ENCODE measurements around the gene FUT3. TPM values are rescaled to one million over a fixed set of nuclear protein-coding genes. Genes with fewer than 3 reads are reported as not detected.

FUT3 gene
- total and polyA plus RNA-seq, 2 of the 8 experiments (the other 6 are each of a cell fraction or from before 2014, with no cell fraction given) = 0.15 to 0.63 TPM

DNA sequence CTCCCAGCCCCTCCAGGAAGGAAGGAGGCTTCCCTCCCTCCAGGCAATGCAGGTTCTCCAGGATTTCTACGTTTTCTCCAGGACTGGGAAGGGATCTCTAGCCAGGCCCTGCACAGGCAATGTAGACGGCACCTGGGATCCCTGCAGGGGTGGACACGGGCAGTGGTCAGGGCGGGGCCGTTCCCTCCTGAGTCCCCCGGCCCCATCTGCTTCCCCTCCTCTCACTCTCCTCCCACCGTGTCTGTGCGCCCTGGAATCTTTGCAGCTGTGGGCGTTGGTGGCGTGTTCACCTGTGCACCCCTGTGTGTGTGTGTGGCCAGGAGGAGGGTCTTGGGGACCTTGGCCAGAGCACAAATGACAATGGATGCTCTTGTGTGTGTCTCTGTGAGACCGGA, 36.4 kb downstream of the FUT3 start:
- Histone ChIP-seq H3K27ac (ENCODE audit: low read depth, low read length) (no peak overlapping the region), H3K79me1 (ENCODE audit: low read depth, low read length) (no peaks in the 10 kb centered on the region), H3K56ac (replicated peaks; ENCODE audit: insufficient read length, low read depth, low read length) (no peak overlapping the region), H4K5ac (ENCODE audit: insufficient read length, low read depth, low read length) (no peak overlapping the region), H3K4me2 (ENCODE audit: insufficient read depth in 1 of 2, low read depth in 2 of 2, low read length in 2 of 2) (no peak overlapping the region), H3K9me3 (ENCODE audit: insufficient read depth in 2 of 2, low read depth in 1 of 2, low read length in 1 of 2) (no peaks in the 10 kb centered on the region), H3K4ac (replicated peaks; ENCODE audit: insufficient read length, low read depth, low read length) (no peak overlapping the region), H2BK120ac (replicated peaks; ENCODE audit: low read depth, low read length) (no peak overlapping the region), H3K18ac (ENCODE audit: extremely low read depth, low read length) (no peak overlapping the region), H3K4me3 (ENCODE audit: extremely low read depth in 1 of 4, insufficient read depth in 2 of 4, low read depth in 3 of 4, low read length in 4 of 4) (no peak overlapping the region), H3K14ac (ENCODE audit: insufficient read length) (no peak overlapping the region), H2BK15ac (ENCODE audit: low read length) (no peak overlapping the region), H2BK12ac (ENCODE audit: low read depth, low read length) (0 out of 2 replicates have a peak overlapping the region, but pooled peaks have one; percentile 17), H3K9ac (replicated peaks in 1 of 4; ENCODE audit: extremely low read depth in 1 of 4, low read depth in 3 of 4, low read length in 3 of 4) (no peak overlapping the region), H4K20me1 (replicated peaks in 1 of 2; ENCODE audit: control insufficient read depth in 1 of 2, insufficient read depth in 2 of 2, low read length in 2 of 2) (peaks cover 0 to 2% of the 10 kb centered on the region in 2 experiments), H3K79me2 (ENCODE audit: control insufficient read depth in 1 of 2, insufficient read depth in 2 of 2, low read length in 2 of 2) (no peaks in the 10 kb centered on the region), H3K23ac (ENCODE audit: insufficient read length) (no peak overlapping the region), H3K23me2 (ENCODE audit: low read depth, low read length) (no peaks in the 10 kb centered on the region), H2AK5ac (ENCODE audit: low read depth, low read length) (peak overlapping the region; percentile 53; the same call in 1 of the 2 replicates), H3K36me3 (ENCODE audit: control insufficient read depth in 2 of 4, insufficient read depth in 4 of 4, low read length in 3 of 4) (no peaks in the 10 kb centered on the region), H2BK5ac (ENCODE audit: low read depth, low read length) (no peak overlapping the region), H2BK20ac (ENCODE audit: low read length) (no peak overlapping the region), H4K8ac (ENCODE audit: extremely low read depth, insufficient read depth, low read length) (no peak overlapping the region; the same call in 1 of the 2 replicates), H3K27me3 (replicated peaks in 1 of 4; ENCODE audit: control insufficient read depth in 3 of 4, extremely low read depth in 1 of 4, insufficient read depth in 3 of 4, low read length in 3 of 4) (no peaks in the 10 kb centered on the region), H4K91ac (replicated peaks; ENCODE audit: insufficient read length, low read length) (no peak overlapping the region), H3K4me1 (replicated peaks in 1 of 4; ENCODE audit: control insufficient read depth in 3 of 4, insufficient read depth in 4 of 4, low read length in 3 of 4) (no peaks in the 10 kb centered on the region), H2AFZ (ENCODE audit: low read length) (no peak overlapping the region)
- FAIRE-seq (no peak), DNase-seq (ENCODE audit: low read depth in 1 of 2, low spot score in 2 of 2) (no peak)
- POLR2A ChIA-PET (ENCODE audit: partially characterized antibody) = interaction anchor here (1.0 to 2.0 kb wide), 2 partner anchors 13 to 78 kb away, joined by 3 to 12 read pairs; no protein-coding TSS in a partner anchor
- 78% methylated on average over 11 of the region's 11 CpGs; no CpG with 5 or more reads in 1 of the 2 experiments for WGBS, 2 experiments (ENCODE audit: extremely low coverage in 1 of 2, insufficient coverage in 1 of 2, insufficient read length in 1 of 2, insufficient replicate concordance in 2 of 2, low coverage in 1 of 2, low lambda C conversion rate in 2 of 2, missing lambda C conversion rate in 1 of 2)
- CTCF ChIA-PET (ENCODE audit: partially characterized antibody) = interaction anchor here (1.4 to 1.8 kb wide), 3 partner anchors 11 to 76 kb away, joined by 4 to 8 read pairs (median 4); no protein-coding TSS in a partner anchor
- TF ChIP-seq EGR1 (IDR thresholded peaks at IDR 0.05; ENCODE audit: borderline replicate concordance, low read depth, low read length) (no peak), KDM5A (IDR thresholded peaks at IDR 0.05; ENCODE audit: low read length) (no peak), ASH2L (IDR thresholded peaks at IDR 0.05; ENCODE audit: low read length) (no peak), BCL11A (IDR thresholded peaks at IDR 0.05; ENCODE audit: low read depth in 2 of 2, low read length in 2 of 2) (no peak), BACH1 (IDR thresholded peaks at IDR 0.05; ENCODE audit: low read length) (no peak), RFX5 (IDR thresholded peaks at IDR 0.05; ENCODE audit: borderline replicate concordance, low read depth, low read length) (no peak)

Measured in H1 (cell line).